ENCODE data around the gene SLC29A4.

GRCh38 chr7:5350600-5351385, 68.0 kb downstream of the SLC29A4 start:
- no peak for TF ChIP-seq ZNF384 (IDR thresholded peaks at IDR 0.05)
- no peak for TF ChIP-seq BHLHE40 (IDR thresholded peaks at IDR 0.05; ENCODE audit: borderline replicate concordance)
- no peak for TF ChIP-seq FOXA1 (IDR thresholded peaks at IDR 0.05)
- no peak for TF ChIP-seq SP1 (IDR thresholded peaks at IDR 0.05)
- TF ChIP-seq HDGF (IDR thresholded peaks at IDR 0.05; ENCODE audit: borderline replicate concordance) = no peak
- TF ChIP-seq PKNOX1 (IDR thresholded peaks at IDR 0.05) = no peak
- no peak for TF ChIP-seq ARNT (IDR thresholded peaks at IDR 0.05)
- no peak for TF ChIP-seq ELF4 (IDR thresholded peaks at IDR 0.05)

Data from HEK293T (cell line).